ENCODE results near the gene VPS26A.
A peak's percentile ranks its signal among the peaks of the same experiment; 100 is the strongest.
"Not testable (repeated sequence)": the region's sequence is repeated elsewhere in the genome, so short reads cannot be mapped to it uniquely, and the experiment has no call there.

The VPS26A gene

DNA sequence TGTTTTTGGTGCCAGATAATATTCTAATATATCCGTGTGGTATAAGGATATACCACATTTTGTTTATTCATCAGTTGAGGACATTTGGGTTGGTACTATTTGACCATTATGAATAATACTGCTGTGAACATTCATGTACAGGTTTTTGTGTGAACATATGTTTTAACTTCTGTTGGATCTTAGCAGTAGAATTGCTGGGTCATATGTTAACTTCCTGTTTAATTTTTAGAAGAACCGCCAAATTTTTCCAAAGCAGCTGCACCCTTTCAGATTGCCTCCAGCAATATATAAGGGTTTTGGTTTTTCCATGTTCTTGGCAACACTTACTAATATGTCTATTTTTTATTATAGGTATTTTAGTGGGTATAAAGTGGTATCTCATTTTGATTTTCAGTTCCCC, 22.8 kb downstream of the VPS26A start:
- in situ Hi-C loops (cut with HindIII; ENCODE audit: low pct_ligation_motif_present, low pct_unique_long_range_greater_than_20kb, low sequenced_read_pairs), result no loop called here
- DNase-seq, result no peak

DNA sequence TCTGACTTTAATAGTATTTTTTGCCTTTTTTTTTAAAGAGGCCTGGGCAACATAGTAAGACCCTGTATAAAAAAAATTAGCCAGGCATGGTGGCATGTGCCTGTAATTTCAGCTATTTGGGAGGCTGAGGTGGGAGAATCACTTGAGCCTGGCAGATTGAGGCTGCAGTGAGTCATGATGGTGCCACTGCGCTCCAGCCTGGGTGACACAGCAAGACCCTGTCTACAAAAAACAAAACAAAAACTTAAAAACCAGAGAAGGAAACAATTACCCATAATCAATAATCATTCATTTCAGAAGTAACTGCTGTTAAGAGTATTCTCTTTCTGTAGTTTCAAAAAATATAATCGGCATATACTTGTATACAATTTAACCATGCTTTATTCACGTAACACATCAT, 28.0 kb downstream of the VPS26A start:
- no peak for DNase-seq
- in situ Hi-C loops (cut with HindIII; ENCODE audit: low pct_ligation_motif_present, low pct_unique_long_range_greater_than_20kb, low sequenced_read_pairs), result no loop called here

DNA sequence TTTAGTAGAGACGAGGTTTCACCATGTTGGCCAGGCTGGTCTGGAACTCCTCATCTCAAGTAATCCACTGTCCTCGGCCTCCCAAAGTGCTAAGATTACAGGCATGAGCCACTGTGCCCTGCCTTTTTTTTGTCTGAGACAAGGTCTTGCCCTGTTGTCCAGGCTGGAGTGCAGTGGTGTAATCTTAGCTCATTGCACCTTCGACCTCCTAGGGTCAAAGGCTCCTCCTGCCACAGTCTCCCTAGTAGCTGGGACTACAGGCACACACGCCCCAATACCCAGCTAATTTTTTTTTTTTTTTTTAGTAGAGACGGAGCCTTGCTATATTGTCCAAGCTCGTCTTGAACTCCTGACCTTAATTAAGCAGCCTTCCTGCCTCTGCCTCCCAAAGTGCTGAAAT, 29.2 kb downstream of the VPS26A start:
- no peak for DNase-seq
- in situ Hi-C loops (cut with HindIII; ENCODE audit: low pct_ligation_motif_present, low pct_unique_long_range_greater_than_20kb, low sequenced_read_pairs), result no loop called here

DNA sequence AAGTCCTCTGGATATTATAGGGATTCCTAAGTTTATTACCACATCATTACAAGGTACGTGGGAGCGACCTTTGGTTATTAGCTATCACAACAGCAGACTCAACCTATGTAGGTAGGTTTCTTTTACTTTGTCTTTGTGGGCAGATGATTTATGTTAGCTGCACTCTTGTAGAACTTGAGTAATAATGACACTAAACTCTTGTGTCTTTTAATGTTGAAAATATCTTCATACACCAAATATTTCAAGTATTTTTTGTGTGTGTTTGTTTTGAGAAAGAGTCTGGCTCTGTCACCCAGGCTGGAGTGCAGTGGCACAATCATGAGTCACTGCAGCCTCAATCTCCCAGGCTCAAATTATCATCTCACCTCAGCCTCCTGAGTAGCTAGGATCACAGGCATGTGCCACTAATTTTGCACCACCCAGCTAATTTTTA, 36.8 kb downstream of the VPS26A start:
- in situ Hi-C loops (cut with HindIII; ENCODE audit: low pct_ligation_motif_present, low pct_unique_long_range_greater_than_20kb, low sequenced_read_pairs), result no loop called here
- peak; percentile 6 for DNase-seq

DNA sequence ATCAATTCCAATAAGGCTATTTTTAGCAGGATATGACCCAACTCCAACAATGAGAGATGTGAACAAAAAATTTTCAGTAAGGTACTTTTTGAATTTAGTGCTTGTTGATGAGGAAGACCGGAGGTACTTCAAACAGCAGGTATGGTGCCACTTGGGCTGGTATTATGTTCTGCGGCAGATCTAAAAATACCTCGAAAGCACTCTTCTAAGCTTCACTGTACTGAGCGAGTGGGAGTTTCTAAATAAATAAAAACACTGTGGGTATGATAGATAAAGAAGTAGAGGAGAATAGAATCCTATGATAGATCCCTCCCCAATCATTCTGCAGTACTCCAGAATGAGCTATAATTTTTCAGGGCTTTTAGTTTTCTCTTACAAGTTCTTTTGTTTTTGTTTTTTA, 44.5 kb downstream of the VPS26A start:
- in situ Hi-C loops (cut with HindIII; ENCODE audit: low pct_ligation_motif_present, low pct_unique_long_range_greater_than_20kb, low sequenced_read_pairs), result no loop called here
- DNase-seq, result no peak

DNA sequence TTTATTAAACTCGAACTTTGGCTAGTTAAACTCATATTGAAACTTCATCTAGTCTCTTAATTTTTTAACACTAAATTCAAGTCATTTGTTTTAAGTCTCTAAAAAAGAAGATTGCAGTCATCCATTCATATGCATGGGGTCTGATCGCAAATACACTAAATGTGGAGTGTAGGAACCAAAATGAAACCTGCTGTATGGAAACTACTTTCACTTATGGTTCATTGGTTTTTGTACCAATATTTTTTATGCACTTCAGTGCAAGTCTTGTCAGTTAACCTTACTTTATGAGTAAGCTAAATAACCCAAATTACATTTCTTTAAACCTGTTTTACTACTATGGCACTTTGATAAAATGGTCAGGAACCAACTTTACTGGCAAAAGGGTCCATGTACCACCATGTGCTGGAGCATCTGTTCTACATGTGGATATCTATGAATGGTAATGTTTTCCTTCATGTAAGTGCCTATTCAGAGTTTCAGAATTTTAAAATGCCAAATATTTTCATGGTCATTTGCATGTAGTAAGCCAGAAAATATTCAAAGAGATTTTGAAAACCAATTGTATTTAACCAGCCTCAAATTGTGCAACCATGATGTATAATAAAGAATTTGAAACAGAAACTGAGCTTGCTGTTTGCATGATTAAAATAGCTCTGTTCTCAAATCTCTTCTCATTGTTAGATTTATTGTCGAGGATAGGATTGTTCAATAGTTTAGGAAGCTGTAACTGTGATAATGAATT, 48.4 kb downstream of the VPS26A start:
- in situ Hi-C loops (cut with HindIII; ENCODE audit: low pct_ligation_motif_present, low pct_unique_long_range_greater_than_20kb, low sequenced_read_pairs), result no loop called here

DNA sequence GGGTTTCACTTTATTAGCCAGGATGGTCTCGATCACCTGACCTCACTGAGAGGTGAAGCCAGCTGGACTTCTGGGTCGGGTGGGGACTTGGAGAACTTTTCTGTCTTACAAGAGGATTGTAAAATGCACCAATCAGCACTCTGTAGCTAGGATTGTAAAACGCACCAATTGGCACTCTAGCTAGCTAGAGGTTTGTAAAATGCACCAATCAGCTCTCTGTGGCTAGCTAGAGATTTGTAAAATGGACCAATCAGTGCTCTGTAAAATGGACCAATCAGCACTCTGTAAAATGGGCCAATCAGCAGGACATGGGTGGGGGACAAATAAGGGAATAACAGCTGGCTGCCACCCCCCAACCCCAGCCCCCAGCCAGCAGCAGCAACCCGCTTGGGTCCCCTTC, 51.3 kb downstream of the VPS26A start:
- DNase-seq; in situ Hi-C loops (cut with HindIII; ENCODE audit: low pct_ligation_motif_present, low pct_unique_long_range_greater_than_20kb, low sequenced_read_pairs): not testable (repeated sequence)

More for the DNA sequence above, 48.4 kb downstream of the VPS26A start:
- no peak for DNase-seq

DNA sequence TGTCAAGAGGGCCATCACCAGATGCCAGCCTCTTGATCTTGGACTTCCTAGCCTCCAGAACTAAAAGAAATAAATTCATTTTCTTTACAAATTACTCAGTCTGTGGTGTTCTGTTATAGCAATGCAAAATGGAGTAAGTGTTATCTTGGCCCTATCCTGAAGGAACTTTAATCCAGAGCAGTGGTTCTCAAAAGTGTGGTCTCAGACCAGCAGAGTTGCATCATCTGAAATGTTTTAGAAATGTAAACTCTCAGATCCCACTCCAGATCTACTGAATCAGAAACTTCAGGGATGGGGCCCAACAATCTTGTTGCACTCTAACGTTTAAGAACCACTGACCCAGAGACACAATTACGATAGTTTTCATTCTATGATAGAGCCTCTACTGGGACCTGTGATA, 52.8 kb downstream of the VPS26A start:
- no peak for DNase-seq

DNA sequence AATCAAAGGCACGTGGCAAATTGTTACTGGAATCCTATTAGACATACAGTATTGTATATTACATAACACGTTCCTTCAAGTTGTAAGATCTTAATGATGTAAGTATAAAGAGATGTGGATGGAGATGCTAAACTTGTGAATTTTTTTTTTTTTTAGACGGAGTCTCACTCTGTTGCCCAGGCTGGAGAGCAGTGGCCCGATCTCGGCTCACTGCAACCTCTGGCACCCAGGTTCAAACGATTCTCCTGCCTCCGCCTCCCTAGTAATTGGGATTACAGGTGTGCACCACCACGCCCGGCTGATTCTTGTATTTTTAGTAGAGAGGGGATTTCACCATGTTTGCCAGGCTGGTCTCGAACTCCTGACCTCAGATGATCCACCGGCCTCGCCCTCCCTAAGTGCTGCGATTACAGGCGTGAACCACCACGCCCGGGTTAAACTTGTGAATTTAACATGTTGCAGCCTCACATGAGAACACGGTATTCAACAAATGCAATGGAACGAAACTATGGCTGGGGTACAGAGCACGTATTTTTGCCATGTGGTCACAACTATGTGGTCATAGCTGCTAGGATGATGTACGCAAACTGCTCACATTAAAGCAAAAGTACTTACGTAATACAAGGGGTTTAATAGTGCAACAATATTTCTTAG, 55.2 kb downstream of the VPS26A start:
- DNase-seq, result peak; percentile 81
- in situ Hi-C loops (cut with HindIII; ENCODE audit: low pct_ligation_motif_present, low pct_unique_long_range_greater_than_20kb, low sequenced_read_pairs), result no loop called here

More for the DNA sequence above, 52.8 kb downstream of the VPS26A start:
- in situ Hi-C loops (cut with HindIII; ENCODE audit: low pct_ligation_motif_present, low pct_unique_long_range_greater_than_20kb, low sequenced_read_pairs), result no loop called here

DNA sequence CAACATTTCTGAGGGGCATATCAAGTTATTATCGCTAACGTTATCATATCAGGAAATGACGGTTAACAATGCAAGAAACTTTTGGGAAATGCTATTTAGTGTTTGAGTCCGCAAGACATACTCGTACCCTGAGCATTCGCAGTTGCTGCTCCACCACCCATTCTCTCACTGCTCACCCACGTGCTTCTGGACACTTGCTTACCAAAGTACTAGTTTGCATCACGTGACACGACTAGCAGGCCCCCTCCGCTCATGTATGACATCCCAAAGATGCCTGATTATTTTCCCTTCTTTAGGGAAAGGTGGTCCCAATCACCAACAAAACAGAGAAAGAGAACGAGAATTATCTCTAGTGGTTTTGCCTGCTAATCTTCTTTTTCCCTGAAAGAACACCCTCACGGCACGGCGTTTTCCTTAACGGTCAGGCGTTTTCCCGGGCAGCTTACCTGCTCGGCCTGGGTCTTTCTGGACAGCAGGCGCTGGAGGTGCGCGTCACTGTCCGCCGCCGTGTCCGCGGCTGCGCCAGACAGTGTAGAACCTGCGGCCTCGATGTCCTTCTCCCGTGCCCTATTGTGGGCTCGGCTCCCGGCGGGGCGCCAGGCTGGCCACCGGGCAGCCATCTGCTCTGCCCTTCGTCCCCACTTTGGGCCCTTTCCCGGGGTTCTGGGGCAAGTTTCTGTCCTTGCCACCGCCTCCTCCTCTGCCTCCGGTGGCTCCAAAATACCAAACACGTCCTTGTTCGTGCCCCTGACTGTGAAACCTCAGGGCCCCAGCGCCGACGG, 56.0 kb downstream of the VPS26A start, which contains the start of gene SUPV3L1:
Gene SUPV3L1 (plus strand): TSS at position 492 of the 782 bp plus-strand sequence. CDS start 58 bp downstream, at position 550.
- peak; percentile 99 for DNase-seq
- in situ Hi-C loops (cut with HindIII; ENCODE audit: low pct_ligation_motif_present, low pct_unique_long_range_greater_than_20kb, low sequenced_read_pairs), result no loop called here

DNA sequence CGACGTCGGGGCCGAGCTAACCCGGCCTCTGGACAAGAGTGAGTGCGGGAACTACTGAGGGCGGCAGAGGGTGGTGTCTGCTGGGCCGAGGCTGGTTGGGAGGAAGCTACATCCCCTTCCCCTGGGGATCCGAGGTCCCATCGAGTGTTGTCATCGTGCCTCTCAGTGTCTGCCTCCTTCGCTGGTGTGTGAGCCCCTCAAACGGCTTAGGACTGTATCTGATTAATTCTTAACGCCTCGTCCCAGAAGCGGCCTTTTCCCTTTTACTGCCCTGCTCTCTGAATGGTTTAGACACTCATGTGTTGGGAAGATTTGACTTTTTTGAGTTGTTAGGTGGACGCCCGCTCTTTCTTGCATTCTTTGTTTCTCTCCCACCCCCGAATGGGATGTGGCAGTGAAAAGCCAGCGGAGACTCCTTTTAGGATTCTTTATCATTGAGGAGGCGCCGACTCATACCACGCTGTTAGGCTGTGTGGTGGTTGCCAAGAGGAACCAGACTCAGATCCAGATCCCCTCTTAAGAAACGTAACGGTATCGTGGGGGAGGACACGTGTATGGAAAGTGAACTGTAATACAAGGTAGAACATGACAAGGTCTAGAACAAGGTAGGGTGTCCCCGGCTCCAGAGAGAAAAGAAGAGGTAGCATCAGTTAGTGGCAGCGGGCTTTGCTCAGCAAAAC, 56.7 kb downstream of the VPS26A start:
- DNase-seq, result peak; percentile 24
- in situ Hi-C loops (cut with HindIII; ENCODE audit: low pct_ligation_motif_present, low pct_unique_long_range_greater_than_20kb, low sequenced_read_pairs), result no loop called here

DNA sequence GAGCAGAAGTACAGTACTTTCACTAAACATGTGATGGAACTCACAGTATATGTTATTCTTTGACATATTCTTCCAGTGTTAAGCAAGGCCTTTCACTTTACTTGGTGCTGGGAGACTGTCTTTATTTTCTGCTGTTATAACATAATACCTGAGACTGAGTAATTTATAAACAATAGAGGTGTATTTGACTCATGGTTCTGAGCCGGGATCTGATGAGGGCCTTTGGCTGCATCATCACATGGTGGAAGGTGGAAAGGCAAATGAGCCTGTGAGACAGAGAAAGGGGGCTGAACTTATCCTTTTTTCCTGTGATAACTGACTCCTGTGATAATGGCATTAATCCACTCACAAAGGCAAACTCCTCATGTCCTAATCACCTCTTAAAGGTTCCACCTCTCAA, 57.5 kb downstream of the VPS26A start:
- in situ Hi-C loops (cut with HindIII; ENCODE audit: low pct_ligation_motif_present, low pct_unique_long_range_greater_than_20kb, low sequenced_read_pairs), result no loop called here
- no peak for DNase-seq

DNA sequence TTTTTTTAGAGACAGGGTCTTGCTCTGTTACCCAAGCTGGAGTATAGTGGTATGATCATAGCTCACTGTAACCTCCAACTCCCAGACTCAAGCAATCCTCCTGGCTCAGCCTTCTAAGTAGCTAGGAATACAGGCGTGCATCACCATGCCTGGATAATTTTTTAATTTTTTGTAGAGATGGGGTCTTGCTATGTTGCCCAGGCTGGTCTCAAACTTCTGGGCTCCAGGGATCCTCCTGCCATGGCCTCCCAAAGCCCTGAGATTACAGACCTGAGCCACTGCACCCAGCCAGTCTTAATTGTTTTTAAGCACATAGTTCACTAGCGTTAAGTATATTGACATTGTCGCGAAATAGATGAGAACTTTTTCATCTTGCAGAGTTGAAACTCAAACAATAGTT, 58.0 kb downstream of the VPS26A start:
- DNase-seq, result no peak
- in situ Hi-C loops (cut with HindIII; ENCODE audit: low pct_ligation_motif_present, low pct_unique_long_range_greater_than_20kb, low sequenced_read_pairs), result no loop called here

DNA sequence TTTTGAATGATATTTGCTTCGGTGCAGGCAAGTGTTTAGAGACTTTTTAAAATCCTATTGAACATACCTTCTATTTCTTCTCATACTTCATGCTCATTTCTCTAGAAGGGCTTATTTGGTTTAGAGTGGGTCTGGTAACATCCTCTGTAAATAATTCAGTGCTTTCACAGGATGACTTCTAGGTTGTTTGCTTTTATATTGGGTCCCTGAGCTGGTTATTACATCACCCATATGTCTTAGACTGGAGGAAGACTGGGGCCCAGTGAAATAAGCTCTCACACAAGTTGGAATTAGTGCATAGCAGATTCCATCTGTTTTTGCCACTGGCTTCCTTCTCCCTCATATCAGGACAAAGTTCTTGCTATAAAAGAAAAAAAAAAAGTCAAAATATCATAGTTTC, 62.5 kb downstream of the VPS26A start:
- DNase-seq, result no peak
- in situ Hi-C loops (cut with HindIII; ENCODE audit: low pct_ligation_motif_present, low pct_unique_long_range_greater_than_20kb, low sequenced_read_pairs), result no loop called here

DNA sequence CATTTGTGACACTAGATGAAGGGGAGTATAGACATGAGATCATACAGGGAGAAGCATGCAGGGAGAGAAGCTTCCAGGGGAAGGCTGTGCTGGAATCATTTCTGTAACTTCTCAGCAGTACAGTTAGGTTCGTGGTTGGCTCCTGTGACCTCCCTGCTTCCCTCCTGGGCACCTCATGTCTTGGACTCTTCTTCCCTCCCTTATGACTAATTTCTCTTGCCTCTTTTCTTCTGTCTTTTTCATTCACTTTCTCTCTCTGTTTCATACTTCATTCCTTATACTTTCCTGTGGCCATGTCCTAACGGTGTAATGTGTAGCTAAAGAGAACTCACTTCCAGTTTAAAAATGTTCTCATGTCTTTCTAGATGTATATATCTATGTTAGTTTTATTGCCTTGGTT, 77.1 kb downstream of the VPS26A start:
- in situ Hi-C loops (cut with HindIII; ENCODE audit: low pct_ligation_motif_present, low pct_unique_long_range_greater_than_20kb, low sequenced_read_pairs), result no loop called here
- no peak for DNase-seq

DNA sequence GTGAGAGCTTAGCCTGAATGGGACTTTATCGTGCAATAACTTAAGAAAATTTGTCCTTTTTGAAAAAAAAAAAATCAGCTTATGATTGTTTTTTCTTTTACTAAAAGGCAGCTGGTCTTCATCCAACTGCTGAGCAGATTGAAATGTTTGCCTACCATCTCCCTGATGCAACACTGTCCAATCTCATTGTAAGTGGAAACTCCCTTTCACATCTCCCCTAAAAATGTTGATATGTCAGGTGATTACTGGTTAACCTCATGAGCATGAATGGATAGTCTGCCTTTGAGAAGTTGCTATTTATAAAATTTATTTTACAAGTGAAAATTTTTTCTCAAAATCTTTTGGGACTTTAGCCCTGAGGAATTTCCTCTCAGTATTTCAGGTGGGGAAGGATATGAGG, 78.4 kb downstream of the VPS26A start:
- DNase-seq, result no peak
- in situ Hi-C loops (cut with HindIII; ENCODE audit: low pct_ligation_motif_present, low pct_unique_long_range_greater_than_20kb, low sequenced_read_pairs), result no loop called here

DNA sequence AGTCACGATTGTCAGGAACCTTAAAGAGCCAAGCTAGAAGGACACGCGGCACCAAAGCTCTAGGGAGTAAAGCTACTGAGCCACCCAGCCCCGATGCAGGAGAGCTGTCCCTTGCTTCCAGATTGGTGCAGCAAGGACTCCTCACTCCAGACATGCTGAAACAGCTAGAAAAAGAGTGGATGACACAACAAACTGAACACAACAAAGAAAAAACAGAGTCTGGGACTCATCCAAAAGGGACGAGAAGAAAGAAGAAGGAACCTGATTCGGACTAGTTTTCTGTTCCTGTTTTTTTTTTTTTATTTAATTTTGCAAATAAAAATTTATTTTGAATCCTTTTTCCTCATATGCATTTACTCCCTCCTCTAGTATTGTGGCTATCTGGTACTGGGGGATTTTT, 84.8 kb downstream of the VPS26A start:
- no peak for DNase-seq
- in situ Hi-C loops (cut with HindIII; ENCODE audit: low pct_ligation_motif_present, low pct_unique_long_range_greater_than_20kb, low sequenced_read_pairs), result no loop called here

DNA sequence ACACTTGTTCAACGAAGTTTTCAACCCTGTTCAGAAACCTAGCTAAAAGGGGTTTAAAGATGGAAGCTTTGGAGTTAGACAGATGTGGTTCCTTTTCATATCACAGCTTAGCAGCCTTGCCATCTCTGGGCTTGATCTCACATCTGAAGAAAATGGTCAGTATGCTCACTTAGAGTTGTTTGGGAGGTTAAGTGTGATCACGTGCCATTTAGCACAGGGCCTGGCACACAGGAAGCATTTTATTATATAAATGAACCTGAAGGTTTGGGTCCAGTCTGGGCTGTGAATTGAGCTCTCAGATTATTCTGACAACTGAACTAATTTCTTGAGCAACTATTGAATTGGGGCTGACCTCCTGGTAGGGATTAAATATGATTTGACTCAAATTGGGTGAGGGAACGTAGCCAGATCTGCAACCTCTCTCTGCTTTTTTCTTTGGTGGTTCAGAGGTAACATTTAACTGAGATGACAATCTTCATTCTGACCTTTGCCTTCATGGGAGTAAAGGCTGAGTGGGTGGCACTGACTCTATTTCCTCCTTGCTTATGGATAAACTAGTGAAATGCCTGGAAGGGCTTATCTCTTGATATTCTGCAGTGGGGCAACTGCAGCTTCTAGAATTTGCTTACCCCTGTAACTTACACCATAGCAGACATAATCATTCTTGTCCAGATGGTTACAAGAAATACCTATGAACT, 86.0 kb downstream of the VPS26A start:
- in situ Hi-C loops (cut with HindIII; ENCODE audit: low pct_ligation_motif_present, low pct_unique_long_range_greater_than_20kb, low sequenced_read_pairs), result no loop called here
- no peak for DNase-seq
